ENCODE results near the gene AS3MT.

- TF ChIP-seq CTCF (IDR thresholded peaks at IDR 0.05) (no peak), POLR2A (IDR thresholded peaks at IDR 0.05) (no peak)
Measured at GRCh38 chr10:102822222-102822621, 47.0 kb upstream of the AS3MT start.

Data from adrenal gland (tissue), 5 donors.